HL-60 (cell line): ENCODE data around the gene PCED1B.

ENCODE experiments used
- CTCF ChIP-seq: IDR thresholded peaks from one replicate; pipeline ENCODE4 v1.5.1; 2011; ENCODE audit warnings: low read length, control low read depth, inconsistent platforms; ENCODE audit not compliant: insufficient read depth
- GABPA ChIP-seq: IDR thresholded peaks from 2 replicates; pipeline ENCODE4 v1.6.1; 2012; ENCODE audit warnings: low read depth
- POLR2AphosphoS5 ChIP-seq: IDR thresholded peaks from 2 replicates; pipeline ENCODE4 v1.6.1; 2012; ENCODE audit warnings: low read depth
- REST ChIP-seq: IDR thresholded peaks from 2 replicates; pipeline ENCODE4 v1.6.1; 2012; ENCODE audit warnings: low read depth; ENCODE audit not compliant: insufficient replicate concordance
- SPI1 ChIP-seq: IDR thresholded peaks from 2 replicates; pipeline ENCODE4 v1.6.1; 2012; ENCODE audit warnings: low read depth, mild to moderate bottlenecking, borderline replicate concordance

GRCh38 chr12:47264951-47265350 is 185.5 kb downstream of the PCED1B start:
- no peak for TF ChIP-seq CTCF
- TF ChIP-seq POLR2AphosphoS5 = no peak
- TF ChIP-seq GABPA = no peak
- TF ChIP-seq REST = no peak
- no peak for TF ChIP-seq SPI1
